ENCODE measurements around the gene TMBIM6.
A peak's percentile ranks its signal among the peaks of the same experiment; 100 is the strongest.
"Not testable (repeated sequence)": the region's sequence is repeated elsewhere in the genome, so short reads cannot be mapped to it uniquely, and the experiment has no call there.

TMBIM6 gene

GRCh38 chr12:49706351-49707127 is 34.8 kb upstream of the TMBIM6 start:
- peaks cover 21% of the 10 kb centered on the region for H3K4me1 ChIP-seq (ENCODE audit: insufficient read depth, low read length)
- H3K27ac ChIP-seq (ENCODE audit: low read length) = no peak overlapping the region

GRCh38 chr12:49707128-49707811 is 34.1 kb upstream of the TMBIM6 start, which contains the start of gene FMNL3:
TSS of gene FMNL3 (minus strand) at chr12:49707405. CDS start at chr12:49707180, 225 bp downstream.
- no peak within 1 kb of the TSS for H3K27ac ChIP-seq (ENCODE audit: low read length)
- peaks cover 46% of the 10 kb centered on the region for H3K27me3 ChIP-seq (ENCODE audit: insufficient read depth, low read length)
- no peaks in the 10 kb centered on the region for H3K9me3 ChIP-seq (ENCODE audit: insufficient read depth, low read depth, low read length)
- peak within 1 kb of the TSS; percentile 83 for H3K4me3 ChIP-seq (ENCODE audit: low read length)
- peak within 1 kb of the TSS; percentile 74 for H3K9ac ChIP-seq (ENCODE audit: low read depth, low read length)
- peaks cover 21% of the 10 kb centered on the region for H3K4me1 ChIP-seq (ENCODE audit: insufficient read depth, low read length)
- H3K36me3 ChIP-seq (ENCODE audit: insufficient read depth, low read depth, low read length) = no peaks in the 10 kb centered on the region

More at GRCh38 chr12:49706351-49707127, 34.8 kb upstream of the TMBIM6 start:
- Histone ChIP-seq H3K9me3 (ENCODE audit: insufficient read depth, low read depth, low read length) (no peaks in the 10 kb centered on the region), H3K27me3 (ENCODE audit: insufficient read depth, low read length) (peaks cover 43% of the 10 kb centered on the region), H3K4me3 (ENCODE audit: low read length) (peak overlapping the region; percentile 83), H3K36me3 (ENCODE audit: insufficient read depth, low read depth, low read length) (no peaks in the 10 kb centered on the region), H3K9ac (ENCODE audit: low read depth, low read length) (peak overlapping the region; percentile 74)

DNA sequence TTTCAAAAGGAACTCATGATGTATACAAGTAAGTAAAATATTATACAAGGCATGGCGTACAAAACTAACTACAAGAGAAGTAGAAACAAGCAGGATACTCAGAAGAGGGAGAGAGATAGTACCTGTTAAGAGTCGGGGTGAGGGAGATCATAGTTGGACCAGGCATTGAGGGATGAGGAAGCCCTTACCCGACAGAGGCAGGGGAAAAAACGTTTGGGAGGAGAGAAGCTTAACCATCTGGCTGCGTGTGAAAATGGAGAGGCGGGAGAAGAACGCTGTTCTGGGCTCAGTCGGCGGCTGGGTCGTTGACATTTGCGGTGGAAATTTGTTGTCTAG is 33.6 kb upstream of the TMBIM6 start:
- no peak overlapping the region for H3K9ac ChIP-seq (ENCODE audit: low read depth, low read length)
- no peaks in the 10 kb centered on the region for H3K36me3 ChIP-seq (ENCODE audit: insufficient read depth, low read depth, low read length)
- peaks cover 46% of the 10 kb centered on the region for H3K27me3 ChIP-seq (ENCODE audit: insufficient read depth, low read length)
- no peak overlapping the region for H3K4me3 ChIP-seq (ENCODE audit: low read length)
- peaks cover 20% of the 10 kb centered on the region for H3K4me1 ChIP-seq (ENCODE audit: insufficient read depth, low read length)
- H3K27ac ChIP-seq (ENCODE audit: low read length) = no peak overlapping the region
- no peaks in the 10 kb centered on the region for H3K9me3 ChIP-seq (ENCODE audit: insufficient read depth, low read depth, low read length)

DNA sequence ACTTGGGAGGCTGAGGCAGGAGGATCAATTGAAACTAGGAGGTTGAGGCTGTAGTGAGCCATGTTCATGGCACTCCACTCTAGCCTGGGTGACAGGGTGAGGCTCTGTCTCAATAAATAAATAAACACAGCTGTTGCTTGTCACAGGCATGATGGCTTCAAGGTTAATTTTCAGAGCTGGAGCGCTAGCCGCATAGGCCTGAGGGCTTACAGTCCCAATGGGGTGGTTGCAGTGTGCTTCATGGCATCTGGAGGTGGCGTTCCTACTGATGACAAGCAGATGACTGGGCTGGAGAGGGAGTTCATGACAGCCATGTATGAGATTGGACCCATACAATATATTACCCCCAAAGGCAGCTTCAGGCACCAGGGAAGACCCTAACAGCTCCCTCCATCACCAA is 32.5 kb upstream of the TMBIM6 start:
- Histone ChIP-seq H3K27ac (ENCODE audit: low read length) (no peak overlapping the region), H3K4me1 (ENCODE audit: insufficient read depth, low read length) (peaks cover 14% of the 10 kb centered on the region), H3K4me3 (ENCODE audit: low read length) (no peak overlapping the region), H3K27me3 (ENCODE audit: insufficient read depth, low read length) (peaks cover 46% of the 10 kb centered on the region), H3K9me3 (ENCODE audit: insufficient read depth, low read depth, low read length) (no peaks in the 10 kb centered on the region), H3K9ac (ENCODE audit: low read depth, low read length) (no peak overlapping the region), H3K36me3 (ENCODE audit: insufficient read depth, low read depth, low read length) (no peaks in the 10 kb centered on the region)

DNA sequence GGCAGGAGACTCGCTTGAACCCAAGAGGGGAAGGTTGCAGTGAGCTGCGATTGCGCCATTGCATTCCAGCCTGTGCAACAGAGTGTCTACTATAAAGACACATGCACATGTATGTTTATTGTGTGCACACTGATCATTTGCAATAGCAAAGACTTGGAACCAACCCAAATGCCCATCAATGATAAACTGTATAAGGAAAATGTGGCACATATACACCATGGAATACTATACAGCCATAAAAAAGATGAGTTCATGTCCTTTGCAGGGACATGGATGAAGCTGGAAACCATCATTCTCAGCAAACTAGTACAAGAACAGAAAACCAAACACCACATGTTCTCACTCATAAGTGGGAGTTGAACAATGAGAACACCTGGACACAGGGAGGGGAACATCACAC is 27.4 kb upstream of the TMBIM6 start:
- H3K27me3 ChIP-seq (ENCODE audit: insufficient read depth, low read length) = peaks cover 24% of the 10 kb centered on the region
- H3K9ac ChIP-seq (ENCODE audit: low read depth, low read length); H3K27ac ChIP-seq (ENCODE audit: low read length); H3K36me3 ChIP-seq (ENCODE audit: insufficient read depth, low read depth, low read length); H3K4me3 ChIP-seq (ENCODE audit: low read length); H3K9me3 ChIP-seq (ENCODE audit: insufficient read depth, low read depth, low read length); H3K4me1 ChIP-seq (ENCODE audit: insufficient read depth, low read length): not testable (repeated sequence)

DNA sequence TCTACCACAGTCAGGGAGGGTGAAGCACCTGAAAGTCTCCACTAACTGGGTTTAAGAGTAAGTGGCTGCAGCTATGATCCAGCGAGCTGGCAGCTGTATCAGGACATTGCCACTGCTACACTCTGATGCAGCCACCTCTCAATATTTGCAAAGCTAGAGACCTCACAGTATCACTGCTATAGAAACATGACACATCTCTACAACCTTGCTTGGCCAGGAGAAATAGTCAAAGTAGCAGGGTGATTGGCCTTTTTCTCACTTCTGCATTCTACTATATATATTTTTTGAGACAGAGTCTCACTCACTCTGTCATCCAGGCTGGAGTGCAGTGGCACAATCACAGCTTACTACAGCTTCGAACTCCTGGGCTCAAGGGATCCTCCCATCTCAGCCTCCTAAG is 24.8 kb upstream of the TMBIM6 start:
- H3K27me3 ChIP-seq (ENCODE audit: insufficient read depth, low read length) = peaks cover 2% of the 10 kb centered on the region; the same call in 1 of the 2 replicates
- H3K36me3 ChIP-seq (ENCODE audit: insufficient read depth, low read depth, low read length) = no peaks in the 10 kb centered on the region
- no peak overlapping the region for H3K27ac ChIP-seq (ENCODE audit: low read length)
- no peak overlapping the region for H3K4me3 ChIP-seq (ENCODE audit: low read length)
- no peak overlapping the region for H3K9ac ChIP-seq (ENCODE audit: low read depth, low read length)
- H3K9me3 ChIP-seq (ENCODE audit: insufficient read depth, low read depth, low read length) = no peaks in the 10 kb centered on the region
- H3K4me1 ChIP-seq (ENCODE audit: insufficient read depth, low read length) = no peaks in the 10 kb centered on the region

- not testable (repeated sequence) for H3K9me3 ChIP-seq (ENCODE audit: insufficient read depth, low read depth, low read length); H3K27ac ChIP-seq (ENCODE audit: low read length); H3K4me1 ChIP-seq (ENCODE audit: insufficient read depth, low read length); H3K27me3 ChIP-seq (ENCODE audit: insufficient read depth, low read length); H3K9ac ChIP-seq (ENCODE audit: low read depth, low read length); H3K36me3 ChIP-seq (ENCODE audit: insufficient read depth, low read depth, low read length); H3K4me3 ChIP-seq (ENCODE audit: low read length)
These were observed 23.6 kb upstream of the TMBIM6 start for GRCh38 chr12:49717800-49718199.

DNA sequence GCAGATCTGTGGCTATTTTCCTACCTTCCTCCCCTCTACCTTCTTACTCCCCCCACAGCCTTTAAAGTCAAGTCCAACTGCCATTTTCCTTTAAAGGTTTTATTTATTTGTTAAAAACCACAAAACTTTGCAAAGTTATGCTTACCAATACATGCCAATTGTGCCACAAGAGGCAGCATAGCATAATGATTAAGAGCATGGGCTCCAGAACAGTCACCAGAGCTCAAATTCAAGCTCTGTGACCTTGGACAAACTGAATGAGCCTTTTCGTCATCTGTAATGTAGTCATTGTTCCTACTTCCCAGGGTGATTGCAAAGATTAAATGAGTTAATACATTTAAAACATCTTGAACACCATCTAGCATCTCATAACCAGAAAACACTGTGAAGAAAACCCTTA is 21.1 kb upstream of the TMBIM6 start:
- H3K27ac ChIP-seq (ENCODE audit: low read length) = no peak overlapping the region
- H3K9ac ChIP-seq (ENCODE audit: low read depth, low read length) = no peak overlapping the region
- no peak overlapping the region for H3K4me3 ChIP-seq (ENCODE audit: low read length)
- H3K9me3 ChIP-seq (ENCODE audit: insufficient read depth, low read depth, low read length) = no peaks in the 10 kb centered on the region
- no peaks in the 10 kb centered on the region for H3K27me3 ChIP-seq (ENCODE audit: insufficient read depth, low read length)
- no peaks in the 10 kb centered on the region for H3K36me3 ChIP-seq (ENCODE audit: insufficient read depth, low read depth, low read length)
- no peaks in the 10 kb centered on the region for H3K4me1 ChIP-seq (ENCODE audit: insufficient read depth, low read length)

GRCh38 chr12:49721355-49721754 is 20.0 kb upstream of the TMBIM6 start:
- H3K4me1 ChIP-seq (ENCODE audit: insufficient read depth, low read length); H3K36me3 ChIP-seq (ENCODE audit: insufficient read depth, low read depth, low read length); H3K27ac ChIP-seq (ENCODE audit: low read length); H3K9ac ChIP-seq (ENCODE audit: low read depth, low read length); H3K27me3 ChIP-seq (ENCODE audit: insufficient read depth, low read length); H3K4me3 ChIP-seq (ENCODE audit: low read length); H3K9me3 ChIP-seq (ENCODE audit: insufficient read depth, low read depth, low read length): not testable (repeated sequence)

- Histone ChIP-seq H3K36me3 (ENCODE audit: insufficient read depth, low read depth, low read length) (no peaks in the 10 kb centered on the region), H3K27me3 (ENCODE audit: insufficient read depth, low read length) (peaks cover 7% of the 10 kb centered on the region), H3K9me3 (ENCODE audit: insufficient read depth, low read depth, low read length) (no peaks in the 10 kb centered on the region), H3K4me1 (ENCODE audit: insufficient read depth, low read length) (no peaks in the 10 kb centered on the region), H3K9ac (ENCODE audit: low read depth, low read length) (no peak overlapping the region), H3K4me3 (ENCODE audit: low read length) (no peak overlapping the region), H3K27ac (ENCODE audit: low read length) (no peak overlapping the region)
These were observed 12.9 kb upstream of the TMBIM6 start for GRCh38 chr12:49728446-49728845.

DNA sequence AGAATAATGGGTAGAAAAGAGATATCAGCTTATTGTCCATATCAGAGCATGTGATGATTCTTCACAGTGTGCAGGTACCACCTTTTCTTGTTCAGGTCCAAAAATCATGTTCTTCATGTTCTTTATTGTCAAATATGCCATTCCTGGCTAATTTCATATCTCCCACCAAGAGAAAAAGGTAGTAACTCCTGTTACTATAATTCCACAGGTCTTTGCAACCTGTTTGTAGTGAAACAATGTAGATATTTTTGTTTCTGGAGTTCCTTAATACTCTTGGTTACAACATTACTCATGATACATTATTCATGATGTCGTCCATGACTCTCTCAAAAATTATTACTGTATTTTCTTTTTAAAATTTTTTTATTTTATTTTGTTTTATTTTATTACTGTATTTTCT is 11.3 kb upstream of the TMBIM6 start:
- no peak overlapping the region for H3K9ac ChIP-seq (ENCODE audit: low read depth, low read length)
- no peaks in the 10 kb centered on the region for H3K36me3 ChIP-seq (ENCODE audit: insufficient read depth, low read depth, low read length)
- H3K27ac ChIP-seq (ENCODE audit: low read length) = no peak overlapping the region
- H3K4me1 ChIP-seq (ENCODE audit: insufficient read depth, low read length) = no peaks in the 10 kb centered on the region
- H3K27me3 ChIP-seq (ENCODE audit: insufficient read depth, low read length) = peaks cover 7% of the 10 kb centered on the region
- H3K9me3 ChIP-seq (ENCODE audit: insufficient read depth, low read depth, low read length) = no peaks in the 10 kb centered on the region
- no peak overlapping the region for H3K4me3 ChIP-seq (ENCODE audit: low read length)

DNA sequence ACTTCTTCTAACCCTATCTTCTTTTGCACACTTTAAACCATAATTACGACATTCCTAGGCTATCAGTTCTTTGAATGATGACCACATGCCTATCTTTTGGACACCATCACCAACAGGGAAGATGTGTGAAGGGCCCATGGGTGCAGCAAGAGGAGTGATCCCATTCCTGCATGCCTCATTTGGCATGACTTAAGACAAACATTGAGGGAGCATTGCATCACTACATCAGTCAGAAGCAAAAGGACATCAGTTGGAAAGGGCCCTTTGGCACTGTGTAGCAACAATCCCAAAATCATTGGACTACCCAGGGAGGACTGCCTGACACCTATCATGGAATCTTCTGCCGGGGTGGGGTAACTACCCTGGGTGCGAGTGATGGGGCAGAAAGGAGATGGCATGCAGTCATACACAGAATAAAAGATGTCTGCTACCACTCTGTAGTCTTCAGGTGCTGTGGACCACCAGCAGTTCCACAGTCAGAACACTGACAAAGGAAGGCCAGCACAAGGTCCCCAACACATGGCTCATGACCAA is 10.7 kb upstream of the TMBIM6 start:
- Histone ChIP-seq H3K36me3 (ENCODE audit: insufficient read depth, low read depth, low read length) (no peaks in the 10 kb centered on the region), H3K4me3 (ENCODE audit: low read length) (no peak overlapping the region), H3K27me3 (ENCODE audit: insufficient read depth, low read length) (peaks cover 7% of the 10 kb centered on the region), H3K9me3 (ENCODE audit: insufficient read depth, low read depth, low read length) (no peaks in the 10 kb centered on the region), H3K4me1 (ENCODE audit: insufficient read depth, low read length) (no peaks in the 10 kb centered on the region), H3K9ac (ENCODE audit: low read depth, low read length) (no peak overlapping the region), H3K27ac (ENCODE audit: low read length) (no peak overlapping the region)
